H7 (cell line): Measurements from ENCODE around the gene PPP2R2C. TPM values are rescaled to one million over a fixed set of nuclear protein-coding genes. Genes with fewer than 3 reads are reported as not detected.
A peak's percentile ranks its signal among the peaks of the same experiment; 100 is the strongest.

Source experiments
- DNase-seq: peaks from one replicate; pipeline ENCODE4 v3.0.0; 2012
- H3K27me3 ChIP-seq: 2 replicates; pipeline ENCODE4 v1.6.0; 2011; ENCODE audit warnings: mild to moderate bottlenecking, low read length; ENCODE audit not compliant: control insufficient read depth, insufficient read depth
- H3K36me3 ChIP-seq: replicated peaks from 2 replicates; pipeline ENCODE4 v1.5.1; 2011; ENCODE audit warnings: low read length; ENCODE audit not compliant: control insufficient read depth, insufficient read depth
- H3K4me3 ChIP-seq: 2 replicates; pipeline ENCODE4 v1.5.1; 2011; ENCODE audit warnings: low read depth, mild to moderate bottlenecking, control low read depth, low read length, moderate library complexity; ENCODE audit not compliant: insufficient read depth
- total RNA-seq: library from RNA; depleted of rRNA; stranded (reverse); fragments of >200 nt; shearing (Covaris generic); gene quantifications from 2 replicates; pipeline ENCODE4 v1.2.3, GENCODE V29; 2014

Gene PPP2R2C
- total RNA-seq, 1 experiment from 2014 or later = 7.6 TPM

DNA sequence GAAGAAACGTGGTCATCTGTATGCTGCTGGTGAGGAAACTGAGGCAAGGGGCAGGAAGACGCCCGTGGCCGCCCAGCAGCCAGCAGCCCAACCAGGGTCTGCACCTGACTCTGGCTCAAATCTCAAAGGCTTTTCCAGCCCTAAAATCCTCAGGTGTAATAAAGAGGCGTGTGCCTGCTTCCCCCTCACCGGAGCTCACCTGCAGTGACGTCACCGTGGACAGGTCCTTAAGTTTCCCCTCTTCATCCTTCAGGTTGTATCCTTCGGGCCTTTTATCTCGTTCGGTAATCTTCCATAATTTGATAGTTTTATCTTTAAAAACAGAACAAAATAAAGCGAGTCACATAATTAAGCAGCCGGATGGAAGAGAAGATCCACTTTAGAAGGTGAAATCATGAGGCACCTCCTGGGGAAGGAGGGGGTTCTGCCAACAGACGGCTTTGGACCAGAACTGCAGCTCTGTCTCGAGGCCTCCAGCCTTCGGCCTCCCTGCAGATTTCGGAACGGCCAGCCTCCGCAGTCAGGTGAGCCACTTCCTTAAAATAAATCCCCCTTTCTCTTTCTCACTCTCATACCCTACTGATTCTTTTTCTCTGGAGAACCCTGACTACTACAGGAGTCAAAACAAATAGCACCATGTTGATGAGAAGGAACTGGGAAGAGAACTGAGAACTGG, 96.7 kb downstream of the PPP2R2C start:
- DNase-seq = no peak
- H3K36me3 ChIP-seq = no peaks in the 10 kb centered on the region
- H3K27me3 ChIP-seq = no peaks in the 10 kb centered on the region
- no peak overlapping the region for H3K4me3 ChIP-seq

DNA sequence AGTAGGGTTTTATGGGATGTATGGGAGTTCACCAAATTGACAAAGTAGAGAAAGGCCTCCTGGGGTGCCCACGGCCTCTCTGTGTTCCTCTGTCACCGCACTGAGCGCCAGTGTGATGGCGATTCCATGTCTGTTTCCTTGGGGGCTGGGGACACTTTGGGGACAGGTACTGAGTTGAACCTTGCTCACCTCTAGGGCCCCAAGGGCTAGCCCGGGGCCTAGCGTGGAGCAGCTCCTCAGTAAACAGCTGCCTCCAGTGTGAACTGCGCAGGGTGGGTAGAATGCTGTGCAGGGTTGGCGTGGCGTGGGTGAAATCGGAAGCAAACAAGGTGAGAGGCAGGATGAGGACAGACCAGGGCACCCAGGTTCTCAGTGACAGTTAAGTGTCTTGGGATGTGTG, 97.8 kb downstream of the PPP2R2C start:
- no peak overlapping the region for H3K4me3 ChIP-seq
- DNase-seq = no peak
- no peaks in the 10 kb centered on the region for H3K27me3 ChIP-seq
- H3K36me3 ChIP-seq = no peaks in the 10 kb centered on the region

DNA sequence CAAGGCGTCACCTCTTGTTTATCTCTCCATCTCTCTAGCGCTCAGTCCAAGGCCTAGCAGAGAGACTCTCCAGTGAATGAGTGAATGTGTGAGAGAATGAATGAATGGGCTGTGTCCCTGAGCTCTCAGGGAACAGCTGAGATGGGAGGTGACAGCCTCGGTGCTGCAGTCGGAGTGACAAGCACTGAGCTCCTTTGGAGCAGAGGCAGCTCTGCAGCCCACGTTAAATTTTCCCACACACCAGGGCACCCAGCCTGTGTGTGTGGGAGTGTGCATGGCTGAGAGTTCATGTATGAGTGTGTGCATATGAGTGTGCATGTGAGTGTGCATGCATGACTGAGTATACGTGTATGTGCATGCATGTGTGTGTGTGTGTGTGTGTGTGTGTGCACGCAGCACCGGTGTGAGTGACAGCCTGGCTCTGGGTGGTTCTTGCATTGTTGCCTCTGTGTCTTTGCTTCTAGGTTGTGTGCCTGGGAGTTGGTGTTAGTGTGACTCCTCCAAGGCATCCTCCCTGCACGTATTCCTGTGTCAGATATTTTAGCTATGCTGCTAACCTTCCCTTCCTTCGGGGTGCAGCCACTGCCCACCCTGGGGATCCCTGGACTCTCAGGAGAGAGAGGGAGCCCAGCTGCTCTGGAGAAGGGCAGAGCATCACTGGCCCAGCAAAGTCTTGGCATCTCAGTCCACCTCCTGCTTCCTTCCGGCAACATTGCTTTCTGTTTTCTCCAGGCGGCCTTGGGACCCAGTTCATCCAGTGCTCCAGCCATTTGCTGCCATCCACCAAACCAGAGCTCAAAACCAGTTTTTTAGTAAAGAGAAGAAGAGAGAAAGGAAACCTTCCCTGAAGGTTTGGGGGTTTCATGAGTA, 98.6 kb downstream of the PPP2R2C start:
- H3K36me3 ChIP-seq = no peaks in the 10 kb centered on the region
- no peaks in the 10 kb centered on the region for H3K27me3 ChIP-seq
- no peak overlapping the region for H3K4me3 ChIP-seq
- no peak for DNase-seq

DNA sequence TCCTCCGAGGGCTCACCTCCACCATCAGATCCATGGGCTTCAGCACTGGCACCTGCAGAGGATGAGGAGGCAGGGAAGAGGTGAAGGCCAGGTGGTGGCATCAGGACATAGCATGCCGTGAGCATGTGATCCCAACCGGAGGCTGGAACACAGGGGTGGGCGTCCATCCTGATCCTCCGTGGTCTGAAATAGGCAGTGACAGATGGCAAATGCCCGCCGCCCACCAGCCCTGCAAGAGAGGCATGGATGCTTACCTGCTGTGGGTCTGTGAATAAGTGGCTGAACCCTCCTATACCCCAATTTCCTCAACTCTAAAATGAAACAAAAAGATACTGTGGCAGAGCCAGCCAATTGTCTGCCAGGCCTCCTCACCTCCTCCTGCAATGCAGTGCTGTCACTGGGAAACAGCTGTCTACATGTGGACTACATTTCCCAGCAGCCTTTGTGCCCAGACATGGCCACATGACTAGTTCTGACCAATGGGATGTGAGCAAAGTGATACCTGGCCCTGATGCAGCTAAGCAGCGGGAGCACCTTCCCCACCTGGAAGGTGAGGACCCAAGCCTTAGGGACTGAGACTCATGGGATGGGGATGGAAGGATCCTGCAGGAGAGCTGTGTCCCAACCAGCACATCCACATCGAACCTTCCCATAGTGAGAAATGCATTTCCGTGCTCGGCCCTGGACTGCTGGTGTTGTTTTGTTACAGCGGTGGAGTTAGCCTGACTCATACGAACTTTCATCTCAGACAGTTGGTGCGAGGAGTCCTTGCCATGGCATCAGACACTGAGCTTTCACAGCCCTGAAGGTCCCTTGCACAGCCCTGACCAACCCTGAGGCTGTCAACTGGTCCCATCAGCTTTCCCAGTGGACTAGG, 99.5 kb downstream of the PPP2R2C start:
- H3K36me3 ChIP-seq = no peaks in the 10 kb centered on the region
- H3K4me3 ChIP-seq = no peak overlapping the region
- H3K27me3 ChIP-seq = no peaks in the 10 kb centered on the region
- peak; percentile 95 for DNase-seq

DNA sequence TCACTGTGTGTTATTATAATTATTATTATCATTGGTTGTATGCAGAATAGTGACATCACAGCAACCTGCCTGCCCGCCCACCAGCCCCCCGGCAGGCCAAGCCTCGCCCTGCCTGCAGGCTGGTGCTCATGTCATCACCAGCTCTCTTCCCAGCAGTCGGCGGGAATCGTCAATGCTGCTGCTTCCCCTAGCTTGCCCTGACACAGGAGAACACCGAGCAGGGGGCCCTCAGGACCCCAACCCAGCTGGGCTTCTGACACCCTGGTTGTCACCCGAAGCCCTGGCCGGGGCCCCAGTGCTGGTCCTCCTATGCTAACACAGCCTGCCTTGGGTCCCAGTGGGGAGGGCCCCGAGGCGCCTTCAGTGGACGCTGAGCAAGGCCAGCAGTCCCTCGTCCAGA, 100.6 kb downstream of the PPP2R2C start:
- DNase-seq = no peak
- no peak overlapping the region for H3K4me3 ChIP-seq
- no peaks in the 10 kb centered on the region for H3K36me3 ChIP-seq
- no peaks in the 10 kb centered on the region for H3K27me3 ChIP-seq

DNA sequence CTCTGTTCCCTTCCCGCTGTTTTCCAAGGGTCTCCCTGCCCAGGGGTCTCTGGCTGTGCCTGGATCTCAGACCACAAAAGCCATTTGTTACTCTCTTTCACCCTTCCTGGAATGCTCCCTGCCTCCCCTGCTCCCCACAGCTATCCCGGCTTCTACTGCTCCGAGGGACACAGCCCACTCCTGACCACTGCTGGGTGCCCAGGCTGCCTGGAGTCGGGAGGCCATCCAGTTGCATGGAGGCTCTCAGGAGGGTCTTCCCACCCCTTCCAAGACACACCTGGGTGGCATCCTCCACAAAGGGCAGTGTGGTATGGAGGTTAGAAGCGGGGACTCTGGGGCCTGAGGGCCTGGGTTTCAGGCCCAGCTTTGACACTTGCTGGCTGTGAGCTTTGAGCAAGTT, 101.1 kb downstream of the PPP2R2C start:
- no peak for DNase-seq
- Histone ChIP-seq H3K27me3 (no peaks in the 10 kb centered on the region), H3K36me3 (no peaks in the 10 kb centered on the region), H3K4me3 (no peak overlapping the region)

DNA sequence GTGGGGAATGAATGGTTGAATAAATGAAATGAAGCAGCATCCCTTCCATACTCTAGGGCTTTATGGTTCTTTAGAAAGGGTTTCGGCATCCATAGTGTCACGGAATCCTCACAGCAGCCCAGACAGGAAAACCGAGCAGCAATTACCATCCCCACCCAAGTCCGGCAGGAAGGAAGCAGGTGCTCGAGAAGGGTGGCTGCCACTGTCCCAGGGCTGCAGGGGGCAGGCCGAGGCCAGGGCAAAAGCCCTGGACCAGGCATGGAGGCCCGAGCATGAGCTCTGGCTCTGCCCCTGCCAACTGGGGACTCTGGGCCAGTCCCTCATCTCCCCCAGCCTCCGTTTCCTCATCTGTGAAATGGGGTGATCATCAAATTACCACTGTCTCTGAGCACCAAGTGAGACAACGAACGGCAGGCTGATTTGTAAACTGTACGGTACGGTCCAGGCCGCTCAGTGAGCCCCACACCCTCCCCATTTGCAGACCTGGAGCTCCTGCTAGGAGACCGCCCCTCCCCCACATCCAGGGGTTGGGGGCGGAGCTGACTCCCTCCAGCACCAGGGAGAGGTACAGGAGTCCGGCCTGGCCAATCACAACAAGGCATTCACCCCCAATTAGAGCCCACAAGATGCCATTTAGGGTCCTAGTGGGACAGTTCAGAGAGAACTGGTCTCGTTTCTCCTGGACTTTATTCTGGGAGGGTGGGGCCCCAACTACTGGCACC, 102.3 kb downstream of the PPP2R2C start:
- DNase-seq = peak; percentile 93

DNA sequence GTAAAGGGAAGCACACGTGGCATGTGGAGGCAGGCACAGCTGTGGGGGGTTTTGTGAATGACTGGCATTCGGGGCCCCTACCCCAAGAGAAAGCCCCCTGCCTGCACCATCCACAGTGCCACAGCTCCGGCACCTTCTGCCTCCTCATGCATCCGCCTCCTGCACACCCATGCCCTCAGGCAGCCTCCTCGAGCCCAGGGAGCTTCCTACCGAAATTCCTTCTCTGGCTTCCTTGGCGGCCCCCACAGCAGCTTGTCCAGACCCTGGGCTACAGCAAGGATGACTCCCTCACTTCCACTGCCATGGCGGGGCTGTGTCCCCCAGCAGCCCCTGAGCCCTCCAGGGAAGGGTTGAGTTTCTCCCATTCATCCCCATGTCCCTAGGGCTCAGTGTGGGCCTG, 102.9 kb downstream of the PPP2R2C start:
- H3K36me3 ChIP-seq = no peaks in the 10 kb centered on the region
- DNase-seq = no peak
- H3K4me3 ChIP-seq = no peak overlapping the region
- no peaks in the 10 kb centered on the region for H3K27me3 ChIP-seq

More for the DNA sequence above, 102.3 kb downstream of the PPP2R2C start:
- no peak overlapping the region for H3K4me3 ChIP-seq
- no peaks in the 10 kb centered on the region for H3K27me3 ChIP-seq
- H3K36me3 ChIP-seq = no peaks in the 10 kb centered on the region

DNA sequence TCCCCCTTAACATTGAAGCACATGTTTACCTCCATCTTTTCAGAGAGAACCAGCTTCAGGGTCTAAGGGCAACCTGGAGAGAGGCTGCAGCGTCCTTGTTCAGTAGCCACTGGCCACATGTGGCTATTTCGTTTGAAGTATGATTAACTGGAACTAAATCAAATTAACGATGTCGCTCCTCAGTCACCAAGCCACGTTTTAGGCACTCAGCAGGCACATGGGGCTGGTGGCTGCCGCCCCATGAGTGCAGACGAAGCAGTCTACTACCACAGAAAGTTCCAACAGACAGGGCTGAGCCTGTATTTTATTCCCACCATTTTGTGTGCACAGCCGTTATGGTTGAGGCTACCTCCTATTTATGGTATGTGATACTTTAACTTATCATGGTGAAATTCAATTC, 103.4 kb downstream of the PPP2R2C start:
- no peak for DNase-seq
- Histone ChIP-seq H3K36me3 (no peaks in the 10 kb centered on the region), H3K4me3 (no peak overlapping the region), H3K27me3 (no peaks in the 10 kb centered on the region)

DNA sequence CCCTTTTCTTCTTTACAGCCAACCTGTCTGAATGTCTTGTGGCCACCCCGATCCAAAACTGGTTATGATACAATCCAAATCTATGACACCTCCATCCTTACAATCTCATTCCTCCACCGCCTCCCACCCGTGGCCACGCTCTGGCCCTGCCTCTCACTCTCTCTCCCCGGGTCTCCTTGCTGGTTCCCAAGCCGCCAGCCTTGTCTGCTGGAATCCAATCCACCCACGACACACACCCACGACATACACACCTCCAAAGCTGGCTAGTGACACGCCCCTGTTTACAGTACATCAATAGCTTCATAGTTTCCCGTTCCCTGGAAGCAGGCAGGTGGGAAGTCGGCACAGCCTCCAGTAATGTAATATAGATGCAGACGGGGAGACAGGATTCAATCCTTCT, 103.8 kb downstream of the PPP2R2C start:
- Histone ChIP-seq H3K4me3 (no peak overlapping the region), H3K36me3 (no peaks in the 10 kb centered on the region), H3K27me3 (no peaks in the 10 kb centered on the region)
- DNase-seq = no peak

DNA sequence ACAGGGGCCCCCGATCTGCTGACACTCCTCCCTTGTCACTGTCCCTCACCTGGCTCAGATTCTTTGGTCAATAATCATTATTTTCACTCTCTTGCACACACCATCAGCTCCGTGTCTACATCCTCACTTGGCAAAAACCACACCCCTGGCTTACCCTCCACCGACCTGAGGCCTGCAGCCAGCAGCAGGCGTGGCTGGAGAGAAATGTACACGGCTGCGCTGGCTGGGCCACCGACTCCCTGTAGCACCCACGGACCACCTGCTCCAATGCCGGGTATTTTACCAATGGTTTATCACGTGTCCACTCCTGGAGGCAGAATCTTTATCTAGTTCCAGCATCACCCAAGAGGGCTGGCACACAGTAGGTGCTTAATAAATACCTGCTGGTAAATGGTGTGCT, 104.3 kb downstream of the PPP2R2C start:
- Histone ChIP-seq H3K36me3 (no peaks in the 10 kb centered on the region), H3K4me3 (no peak overlapping the region), H3K27me3 (no peaks in the 10 kb centered on the region)
- DNase-seq = no peak

DNA sequence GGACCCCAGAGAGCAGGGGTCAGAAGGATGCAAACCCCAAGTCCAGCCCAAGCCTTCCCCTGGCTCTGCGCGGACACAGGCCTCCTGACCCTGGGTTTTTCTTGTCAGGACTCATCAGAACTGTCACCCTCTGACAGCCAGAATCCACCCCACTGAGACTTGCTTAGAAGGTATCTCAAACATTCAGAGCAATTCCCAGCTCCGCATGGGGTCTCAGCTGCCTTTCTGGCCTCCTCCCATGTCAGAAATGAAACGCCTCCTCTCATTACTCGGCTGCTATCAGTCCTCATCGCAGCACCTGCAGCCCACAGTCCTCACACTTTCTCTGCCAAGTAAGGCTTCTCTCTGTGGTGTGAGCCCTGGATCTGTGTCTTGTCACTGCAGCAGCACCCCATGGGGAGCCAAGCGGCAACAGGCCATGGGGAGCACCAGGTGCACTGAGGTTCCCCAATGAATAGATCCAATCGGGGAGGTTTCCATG, 105.0 kb downstream of the PPP2R2C start:
- H3K27me3 ChIP-seq = no peaks in the 10 kb centered on the region
- peak; percentile 81 for DNase-seq
- no peak overlapping the region for H3K4me3 ChIP-seq
- no peaks in the 10 kb centered on the region for H3K36me3 ChIP-seq

DNA sequence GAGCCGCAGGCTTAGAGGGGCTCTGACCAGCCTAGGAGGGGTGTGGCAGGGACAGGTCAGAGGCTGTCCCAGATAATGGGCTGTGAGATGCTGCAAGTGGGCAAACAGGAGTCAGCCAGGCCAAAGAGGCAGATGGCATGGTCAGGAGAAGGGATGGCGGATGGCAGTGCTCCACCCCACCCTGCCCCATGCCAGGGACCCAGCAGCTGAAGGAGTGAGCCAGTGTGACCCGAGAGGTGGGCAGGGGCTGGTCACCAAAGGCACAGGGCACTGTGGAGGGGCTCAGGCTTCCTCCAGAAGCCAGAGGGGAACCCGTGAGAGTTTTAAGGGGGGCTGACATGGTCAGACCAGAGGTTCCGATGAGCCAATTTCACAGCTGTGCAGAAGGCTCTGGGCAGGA, 105.8 kb downstream of the PPP2R2C start:
- Histone ChIP-seq H3K36me3 (no peaks in the 10 kb centered on the region), H3K4me3 (no peak overlapping the region), H3K27me3 (no peaks in the 10 kb centered on the region)
- DNase-seq = no peak

DNA sequence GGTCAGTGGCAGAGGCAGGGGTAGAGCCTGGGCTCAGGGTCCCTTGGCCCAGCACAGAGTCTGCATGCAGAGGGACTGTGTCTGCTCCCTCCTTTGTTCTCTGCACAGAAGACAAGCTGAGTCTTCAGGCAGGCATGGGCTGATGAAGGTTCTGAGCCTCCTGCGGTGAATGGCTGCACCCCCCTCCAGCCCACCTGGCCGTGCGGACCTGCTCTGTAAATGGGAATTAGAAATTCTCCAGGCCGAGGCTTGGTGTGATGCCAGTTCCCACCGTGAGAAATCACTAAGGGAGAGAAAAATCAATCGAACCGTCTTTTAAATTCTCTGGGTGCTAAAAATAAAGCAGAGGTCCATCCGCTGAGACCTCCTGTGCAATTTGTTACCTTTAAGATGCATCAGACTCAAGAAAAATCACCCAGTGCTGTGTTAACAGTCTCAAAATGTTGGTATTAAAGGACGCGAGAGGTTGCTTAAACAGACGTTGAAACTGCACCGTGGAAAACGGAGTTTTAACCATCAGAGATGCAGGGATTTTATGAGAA, 106.8 kb downstream of the PPP2R2C start:
- Histone ChIP-seq H3K4me3 (no peak overlapping the region), H3K27me3 (no peaks in the 10 kb centered on the region), H3K36me3 (no peaks in the 10 kb centered on the region)
- DNase-seq = no peak
